Measurements from ENCODE around the gene SLC22A6. TPM values are rescaled to one million over a fixed set of nuclear protein-coding genes. Genes with fewer than 3 reads are reported as not detected.

The SLC22A6 gene
- total RNA-seq, 1 experiment from 2014 or later = not detected

GRCh38 chr11:63017306-63017974 lies 32.7 kb upstream of the SLC22A6 start:
- H3K27me3 Mint-ChIP-seq (ENCODE audit: insufficient read depth, unreplicated experiment) = peaks cover 54% of the 10 kb centered on the region
- CTCF ChIA-PET = interaction anchor here (0.7 to 8.5 kb wide), 3 partner anchors 10 to 111 kb away, joined by 4 to 456 read pairs (median 5); no protein-coding TSS in a partner anchor
- no peak for DNase-seq (ENCODE audit: unreplicated experiment)
- no peak overlapping the region for H3K27ac Mint-ChIP-seq (ENCODE audit: low read depth, unreplicated experiment)
- intact Hi-C loops (cut with micrococcal nuclease) = no loop called here
- no TSS peak for BruUV-seq (replicated peaks)
- H3K9me3 Mint-ChIP-seq (ENCODE audit: unreplicated experiment) = no peaks in the 10 kb centered on the region
- H3K4me3 Mint-ChIP-seq (ENCODE audit: unreplicated experiment) = no peak overlapping the region
- TF ChIP-seq CTCF (IDR thresholded peaks at IDR 0.05; ENCODE audit: unreplicated experiment) = no peak
- no peaks in the 10 kb centered on the region for H3K4me1 Mint-ChIP-seq (ENCODE audit: insufficient read depth, unreplicated experiment)
- H3K36me3 Mint-ChIP-seq (ENCODE audit: insufficient read depth, unreplicated experiment) = no peaks in the 10 kb centered on the region
- POLR2A ChIA-PET = no interaction called here

- intact Hi-C loops (cut with micrococcal nuclease) = no loop called here
- Mint-ChIP-seq H3K4me1 (ENCODE audit: insufficient read depth, unreplicated experiment) (no peaks in the 10 kb centered on the region), H3K9me3 (ENCODE audit: unreplicated experiment) (no peaks in the 10 kb centered on the region), H3K27ac (ENCODE audit: low read depth, unreplicated experiment) (no peak within 1 kb of the TSS), H3K4me3 (ENCODE audit: unreplicated experiment) (no peak within 1 kb of the TSS), H3K36me3 (ENCODE audit: insufficient read depth, unreplicated experiment) (no peaks in the 10 kb centered on the region), H3K27me3 (ENCODE audit: insufficient read depth, unreplicated experiment) (peaks cover 72% of the 10 kb centered on the region)
- TF ChIP-seq CTCF (IDR thresholded peaks at IDR 0.05; ENCODE audit: unreplicated experiment) = no peak
- ChIA-PET POLR2A (no interaction called here), CTCF (interaction anchor here (0.6 to 1.4 kb wide), 3 partner anchors 8 to 379 kb away, joined by 4 to 7 read pairs (median 6); no protein-coding TSS in a partner anchor)
- no TSS peak for BruUV-seq (replicated peaks)
- DNase-seq (ENCODE audit: unreplicated experiment) = no peak
Observed at GRCh38 chr11:63015521-63016215, 30.9 kb upstream of the SLC22A6 start, which contains the start of gene SLC22A8. TSS of gene SLC22A8 (minus strand) at chr11:63015841. CDS start at chr11:63014958, 883 bp downstream.

- no peak overlapping the region for H3K27ac Mint-ChIP-seq (ENCODE audit: low read depth, unreplicated experiment)
- no peak overlapping the region for H3K4me3 Mint-ChIP-seq (ENCODE audit: unreplicated experiment)
- ChIA-PET POLR2A (no interaction called here), CTCF (interaction anchor here (0.6 to 1.4 kb wide), 3 partner anchors 9 to 159 kb away, joined by 3 to 7 read pairs (median 4); no protein-coding TSS in a partner anchor)
- no peaks in the 10 kb centered on the region for H3K36me3 Mint-ChIP-seq (ENCODE audit: insufficient read depth, unreplicated experiment)
- DNase-seq (ENCODE audit: unreplicated experiment) = no peak
- no peak for TF ChIP-seq CTCF (IDR thresholded peaks at IDR 0.05; ENCODE audit: unreplicated experiment)
- BruUV-seq (replicated peaks) = no TSS peak
- H3K4me1 Mint-ChIP-seq (ENCODE audit: insufficient read depth, unreplicated experiment) = no peaks in the 10 kb centered on the region
- peaks cover 74% of the 10 kb centered on the region for H3K27me3 Mint-ChIP-seq (ENCODE audit: insufficient read depth, unreplicated experiment)
- intact Hi-C loops (cut with micrococcal nuclease) = no loop called here
- no peaks in the 10 kb centered on the region for H3K9me3 Mint-ChIP-seq (ENCODE audit: unreplicated experiment)
Observed at GRCh38 chr11:63014408-63015055, 29.8 kb upstream of the SLC22A6 start.

GRCh38 chr11:63012839-63013238 lies 28.1 kb upstream of the SLC22A6 start:
- peaks cover 57% of the 10 kb centered on the region for H3K27me3 Mint-ChIP-seq (ENCODE audit: insufficient read depth, unreplicated experiment)
- no peak overlapping the region for H3K4me3 Mint-ChIP-seq (ENCODE audit: unreplicated experiment)
- no TSS peak for BruUV-seq (replicated peaks)
- intact Hi-C loops (cut with micrococcal nuclease) = no loop called here
- no peaks in the 10 kb centered on the region for H3K9me3 Mint-ChIP-seq (ENCODE audit: unreplicated experiment)
- no peaks in the 10 kb centered on the region for H3K36me3 Mint-ChIP-seq (ENCODE audit: insufficient read depth, unreplicated experiment)
- no peak overlapping the region for H3K27ac Mint-ChIP-seq (ENCODE audit: low read depth, unreplicated experiment)
- CTCF ChIA-PET = interaction anchor here (2.0 to 8.5 kb wide), 2 partner anchors 10 to 107 kb away, joined by 8 to 74 read pairs; no protein-coding TSS in a partner anchor
- no peaks in the 10 kb centered on the region for H3K4me1 Mint-ChIP-seq (ENCODE audit: insufficient read depth, unreplicated experiment)
- DNase-seq (ENCODE audit: unreplicated experiment) = no peak
- TF ChIP-seq CTCF (IDR thresholded peaks at IDR 0.05; ENCODE audit: unreplicated experiment) = no peak
- POLR2A ChIA-PET = no interaction called here
